ENCODE measurements around the gene RAB1B.

RAB1B gene

GRCh38 chr11:66325263-66325671 lies 56.8 kb downstream of the RAB1B start:
- peak; percentile 85 for DNase-seq

DNA sequence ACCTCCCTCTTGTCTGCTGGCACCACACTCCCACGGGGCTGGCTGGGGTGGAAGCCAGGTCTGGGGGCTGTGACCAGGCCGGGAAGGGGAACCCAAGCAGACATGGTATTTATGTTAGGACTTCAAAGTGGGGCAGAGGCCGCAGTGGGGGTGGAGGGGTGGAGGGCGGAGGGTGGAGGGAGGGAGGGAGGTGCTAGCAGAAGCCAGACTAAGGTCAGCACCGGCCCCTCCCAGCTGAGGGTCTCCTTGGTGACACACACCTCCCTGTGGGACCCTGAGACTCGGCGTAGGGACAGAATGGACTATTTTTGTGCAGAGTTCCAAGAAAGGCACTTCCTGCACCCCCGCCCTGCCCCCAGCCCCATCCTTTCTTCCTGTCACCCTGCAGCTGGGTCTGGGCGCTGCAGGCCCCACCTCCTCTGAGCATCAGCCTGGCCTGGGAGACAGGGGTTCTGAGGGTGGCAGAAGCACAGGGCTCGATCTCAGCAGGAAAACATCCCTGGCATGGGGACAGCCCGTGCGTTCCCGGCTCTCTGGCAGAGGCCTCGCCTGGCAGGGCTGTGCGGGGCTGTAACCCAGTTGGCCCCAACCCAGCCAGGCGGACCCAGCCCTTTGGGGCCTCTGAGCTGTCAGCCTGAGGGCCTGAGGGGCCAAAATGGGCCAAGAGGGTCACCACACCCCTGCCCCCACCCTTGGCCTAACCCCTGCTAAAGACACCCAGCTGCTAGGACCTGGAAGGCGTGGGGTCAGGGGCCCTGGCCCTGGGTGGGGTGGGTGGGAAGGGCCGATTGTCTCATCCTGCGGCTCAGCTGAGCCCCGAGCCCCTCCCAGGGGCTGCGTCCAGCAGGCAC lies 58.0 kb downstream of the RAB1B start:
- no peak for DNase-seq
